ENCODE results near the gene KLHL6. TPM values are rescaled to one million over a fixed set of nuclear protein-coding genes. Genes with fewer than 3 reads are reported as not detected.

KLHL6 gene
- total and polyA plus RNA-seq, 2 experiments from 2014 or later: 0.03 TPM; not detected in 1

DNA sequence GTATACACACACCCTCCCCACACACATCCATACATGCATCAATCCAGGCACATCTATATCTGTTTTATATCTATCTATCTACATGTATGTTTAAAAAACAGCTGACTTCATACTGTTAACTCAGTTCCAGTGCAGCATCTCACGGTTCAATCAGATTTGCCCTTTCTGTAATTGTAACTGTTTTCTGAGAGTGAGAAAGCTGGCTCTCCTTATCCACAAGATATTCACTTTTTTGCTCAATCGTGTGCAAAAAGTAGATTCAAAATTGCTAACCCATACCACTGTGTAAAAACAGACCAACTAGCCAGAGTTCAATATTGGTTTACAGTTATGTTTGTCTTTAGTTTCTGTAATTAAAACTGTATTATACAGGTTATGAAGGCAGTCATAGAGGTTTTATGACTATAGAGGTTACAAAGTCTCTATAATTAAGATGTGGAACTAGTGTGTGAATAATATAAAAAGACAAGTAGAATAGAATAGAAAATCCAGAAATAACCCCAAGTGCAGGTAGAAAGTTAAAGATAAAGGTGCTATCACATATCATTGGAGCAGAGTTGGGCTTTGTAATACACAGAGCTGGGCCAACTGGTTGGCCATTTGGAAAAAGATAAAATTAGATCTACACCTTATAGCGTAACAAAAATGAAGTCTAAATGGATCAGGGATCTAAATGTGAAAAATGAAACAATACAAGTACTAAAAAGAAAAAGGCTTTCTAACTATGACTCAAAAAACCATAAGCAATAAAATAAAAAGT is 107.0 kb downstream of the KLHL6 start:
- Histone ChIP-seq H3K4me1 (ENCODE audit: low read depth) (peaks cover 11% of the 10 kb centered on the region), H3K27me3 (no peaks in the 10 kb centered on the region), H3K4me3 (peak overlapping the region; percentile 75), H3K9me3 (ENCODE audit: low read depth) (no peaks in the 10 kb centered on the region), H3K27ac (peak overlapping the region; percentile 82), H3K36me3 (peaks cover 22% of the 10 kb centered on the region)
- TF ChIP-seq, protein P1, sequence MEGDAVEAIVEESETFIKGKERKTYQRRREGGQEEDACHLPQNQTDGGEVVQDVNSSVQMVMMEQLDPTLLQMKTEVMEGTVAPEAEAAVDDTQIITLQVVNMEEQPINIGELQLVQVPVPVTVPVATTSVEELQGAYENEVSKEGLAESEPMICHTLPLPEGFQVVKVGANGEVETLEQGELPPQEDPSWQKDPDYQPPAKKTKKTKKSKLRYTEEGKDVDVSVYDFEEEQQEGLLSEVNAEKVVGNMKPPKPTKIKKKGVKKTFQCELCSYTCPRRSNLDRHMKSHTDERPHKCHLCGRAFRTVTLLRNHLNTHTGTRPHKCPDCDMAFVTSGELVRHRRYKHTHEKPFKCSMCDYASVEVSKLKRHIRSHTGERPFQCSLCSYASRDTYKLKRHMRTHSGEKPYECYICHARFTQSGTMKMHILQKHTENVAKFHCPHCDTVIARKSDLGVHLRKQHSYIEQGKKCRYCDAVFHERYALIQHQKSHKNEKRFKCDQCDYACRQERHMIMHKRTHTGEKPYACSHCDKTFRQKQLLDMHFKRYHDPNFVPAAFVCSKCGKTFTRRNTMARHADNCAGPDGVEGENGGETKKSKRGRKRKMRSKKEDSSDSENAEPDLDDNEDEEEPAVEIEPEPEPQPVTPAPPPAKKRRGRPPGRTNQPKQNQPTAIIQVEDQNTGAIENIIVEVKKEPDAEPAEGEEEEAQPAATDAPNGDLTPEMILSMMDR (IDR thresholded peaks at IDR 0.05; ENCODE audit: low read depth, low read length): no peak
- DNase-seq (ENCODE audit: low read depth in 1 of 2, low spot score in 1 of 2): no peak

DNA sequence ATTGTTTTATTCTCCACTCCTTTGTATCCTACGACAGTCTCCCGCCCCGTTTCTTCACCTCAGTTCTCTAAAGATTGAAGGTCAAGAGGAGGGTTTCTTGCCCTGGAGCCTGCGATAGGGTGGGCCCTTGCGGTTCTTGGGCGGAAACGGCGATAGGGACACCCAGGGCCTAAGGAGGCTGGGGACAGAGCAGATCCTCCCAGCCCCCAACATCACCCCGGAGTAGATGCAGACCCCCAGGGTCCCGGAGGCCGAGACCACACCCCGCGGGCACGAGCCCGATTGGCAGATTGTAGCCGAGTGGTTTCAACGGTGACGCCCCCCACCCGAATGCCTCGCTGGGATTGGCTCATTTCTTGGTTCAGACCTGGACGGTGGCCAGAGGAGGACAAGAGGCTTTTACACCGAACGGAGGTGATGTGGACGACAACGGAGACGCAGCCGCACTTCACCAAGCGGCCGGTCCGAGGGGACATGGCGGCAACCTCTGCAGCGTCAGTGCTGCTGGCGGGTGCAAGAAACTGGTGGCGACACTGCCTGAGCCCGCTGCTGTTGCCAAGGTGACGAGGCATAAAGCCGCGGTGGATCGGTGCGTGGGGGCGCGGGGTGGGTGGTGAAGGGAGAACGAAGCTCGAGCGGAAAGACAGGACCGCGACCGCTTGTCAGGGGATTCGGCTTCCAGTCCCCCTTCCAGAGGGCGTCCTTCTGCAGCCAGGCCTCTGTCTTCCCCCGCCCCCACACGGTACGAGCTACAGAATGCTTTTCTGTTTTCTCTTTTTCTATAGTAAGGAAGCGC is 108.1 kb downstream of the KLHL6 start:
- no peaks in the 10 kb centered on the region for H3K9me3 ChIP-seq (ENCODE audit: low read depth)
- H3K4me3 ChIP-seq: peak overlapping the region; percentile 75
- DNase-seq (ENCODE audit: low read depth in 1 of 2, low spot score in 1 of 2): peak; percentile 89 to 97
- H3K27me3 ChIP-seq: no peaks in the 10 kb centered on the region
- TF ChIP-seq, protein P1 (IDR thresholded peaks at IDR 0.05; ENCODE audit: low read depth, low read length): no peak
- H3K4me1 ChIP-seq (ENCODE audit: low read depth): peaks cover 11% of the 10 kb centered on the region
- H3K36me3 ChIP-seq: peaks cover 10% of the 10 kb centered on the region
- peak overlapping the region; percentile 82 for H3K27ac ChIP-seq

DNA sequence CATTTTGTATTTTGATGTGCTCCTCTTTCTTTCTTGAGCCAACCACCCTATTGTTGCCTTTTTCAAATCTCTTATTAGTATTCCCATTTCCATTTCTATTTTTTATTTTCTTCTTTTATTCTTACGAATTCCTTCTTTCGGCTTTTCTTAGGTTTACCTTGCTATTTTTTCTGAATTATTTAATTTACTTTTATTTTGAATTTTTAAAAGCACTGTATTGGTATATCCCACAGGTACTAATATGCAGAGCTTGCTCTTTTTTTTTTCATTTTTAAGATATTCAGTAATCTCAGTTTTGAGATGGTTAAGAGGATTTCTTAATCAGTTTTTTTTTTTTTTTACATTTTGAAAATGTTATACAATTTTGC is 108.7 kb downstream of the KLHL6 start:
- no peaks in the 10 kb centered on the region for H3K9me3 ChIP-seq (ENCODE audit: low read depth)
- no peak for DNase-seq (ENCODE audit: low read depth in 1 of 2, low spot score in 1 of 2)
- H3K36me3 ChIP-seq: peaks cover 5% of the 10 kb centered on the region
- H3K4me1 ChIP-seq (ENCODE audit: low read depth): peaks cover 11% of the 10 kb centered on the region
- TF ChIP-seq, protein P1 (IDR thresholded peaks at IDR 0.05; ENCODE audit: low read depth, low read length): no peak
- H3K27ac ChIP-seq: peak overlapping the region; percentile 82
- no peaks in the 10 kb centered on the region for H3K27me3 ChIP-seq
- H3K4me3 ChIP-seq: peak overlapping the region; percentile 75

DNA sequence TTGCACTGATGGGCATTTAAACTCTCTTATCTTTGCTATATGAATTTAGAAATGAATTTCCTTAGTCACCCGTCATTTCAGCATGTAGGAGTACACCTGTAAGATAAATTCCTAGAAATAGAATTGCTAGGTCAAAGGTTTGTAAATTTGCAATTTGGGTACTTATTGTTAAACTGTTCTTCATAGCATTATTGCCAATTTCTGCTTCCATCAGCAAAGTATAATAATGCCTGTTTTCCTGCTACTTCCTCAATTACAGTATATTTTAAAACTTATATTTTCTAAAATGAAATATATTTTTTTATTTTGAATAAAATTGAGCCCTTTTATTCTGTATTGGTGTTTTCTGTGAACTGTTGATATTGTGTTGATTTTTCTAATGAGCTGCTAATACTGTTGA is 110.8 kb downstream of the KLHL6 start:
- no peak for DNase-seq (ENCODE audit: low read depth in 1 of 2, low spot score in 1 of 2)
- H3K27ac ChIP-seq: no peak overlapping the region
- TF ChIP-seq, protein P1 (IDR thresholded peaks at IDR 0.05; ENCODE audit: low read depth, low read length): no peak
- H3K36me3 ChIP-seq: no peaks in the 10 kb centered on the region
- no peaks in the 10 kb centered on the region for H3K9me3 ChIP-seq (ENCODE audit: low read depth)
- H3K4me1 ChIP-seq (ENCODE audit: low read depth): peaks cover 11% of the 10 kb centered on the region
- no peaks in the 10 kb centered on the region for H3K27me3 ChIP-seq
- no peak overlapping the region for H3K4me3 ChIP-seq

DNA sequence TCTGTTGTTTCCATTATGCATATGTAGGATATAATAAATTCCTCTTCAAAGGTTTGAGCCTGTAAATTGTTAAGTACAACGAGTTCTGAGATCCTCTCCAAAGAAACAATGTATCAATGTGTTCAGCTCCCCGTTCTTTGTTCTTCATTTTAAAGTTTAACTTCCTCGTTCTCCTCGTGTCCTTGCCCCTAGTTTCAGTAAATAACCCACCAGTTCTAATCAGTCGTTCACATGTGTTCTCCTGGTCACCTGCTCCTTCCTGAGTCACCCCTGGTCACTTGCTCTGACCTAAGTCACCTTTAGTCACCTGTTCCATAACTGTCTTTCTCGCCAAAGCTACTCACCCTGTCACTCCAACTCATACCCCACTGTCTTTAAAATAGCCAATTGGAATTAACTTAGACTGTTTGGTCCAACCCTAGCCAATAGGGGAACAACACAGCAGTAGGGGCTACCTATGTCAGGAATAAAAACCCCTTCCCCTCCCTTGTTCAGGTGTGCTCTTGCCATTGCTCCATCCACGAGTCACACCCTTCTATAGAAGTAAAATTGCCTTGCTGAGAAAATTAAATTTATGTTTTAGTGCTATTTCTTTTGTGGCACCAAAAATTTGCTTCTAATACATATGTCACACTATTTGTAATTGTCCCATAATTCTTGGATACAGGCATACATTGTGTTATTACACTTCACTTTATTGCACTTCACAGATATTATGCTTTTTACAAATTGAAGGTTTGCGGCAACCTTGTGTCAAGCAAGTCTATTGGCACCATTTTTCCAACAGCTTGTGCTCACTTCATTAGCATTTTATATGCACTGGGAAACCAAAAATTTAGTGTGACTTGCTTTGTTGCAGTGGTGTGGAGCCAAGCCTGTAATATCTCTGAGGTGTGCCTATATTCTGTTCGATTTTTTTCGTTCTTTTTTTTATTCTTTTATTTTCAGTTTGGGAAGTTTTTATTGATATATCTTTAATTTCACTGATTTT is 111.8 kb downstream of the KLHL6 start:
- Histone ChIP-seq H3K4me3 (no peak overlapping the region), H3K9me3 (ENCODE audit: low read depth) (no peaks in the 10 kb centered on the region), H3K27me3 (no peaks in the 10 kb centered on the region), H3K27ac (no peak overlapping the region), H3K4me1 (ENCODE audit: low read depth) (peaks cover 2% of the 10 kb centered on the region), H3K36me3 (no peaks in the 10 kb centered on the region)
- DNase-seq (ENCODE audit: low read depth in 1 of 2, low spot score in 1 of 2): no peak
- TF ChIP-seq, protein P1 (IDR thresholded peaks at IDR 0.05; ENCODE audit: low read depth, low read length): no peak
